ENCODE measurements around the gene PGA5. TPM values are rescaled to one million over a fixed set of nuclear protein-coding genes. Genes with fewer than 3 reads are reported as not detected.

PGA5 gene
- total RNA-seq, 1 donor, result not detected

- H3K27ac ChIP-seq (ENCODE audit: low read depth, low read length), result no peak overlapping the region
- peaks cover 9% of the 10 kb centered on the region for H3K27me3 ChIP-seq (ENCODE audit: insufficient read depth, low read length)
- H2AFZ ChIP-seq (ENCODE audit: low read length), result no peak overlapping the region
- H3K36me3 ChIP-seq (ENCODE audit: insufficient read depth, low read length), result peaks cover 20% of the 10 kb centered on the region
- H3K79me2 ChIP-seq (ENCODE audit: insufficient read depth, low read length), result no peaks in the 10 kb centered on the region
- H3K4me3 ChIP-seq (ENCODE audit: insufficient read depth, low read length), result peak overlapping the region; percentile 61
- H4K20me1 ChIP-seq (ENCODE audit: insufficient read depth, low read length), result peaks cover 2% of the 10 kb centered on the region
- H3K4me2 ChIP-seq (ENCODE audit: insufficient read depth, low read length), result peak overlapping the region; percentile 79
- no peak for TF ChIP-seq CTCF (IDR thresholded peaks at IDR 0.05; ENCODE audit: extremely low read depth, low read depth, low read length)
- H3K4me1 ChIP-seq (ENCODE audit: insufficient read depth, low read length), result peaks cover 3% of the 10 kb centered on the region
- peak; percentile 96 for DNase-seq (ENCODE audit: insufficient read length, low spot score, missing footprints)
- no peaks in the 10 kb centered on the region for H3K9me3 ChIP-seq (ENCODE audit: low read depth, low read length)
Measured at GRCh38 chr11:61281581-61282250, 40.7 kb downstream of the PGA5 start.

- peaks cover 2% of the 10 kb centered on the region for H4K20me1 ChIP-seq (ENCODE audit: insufficient read depth, low read length)
- peaks cover 3% of the 10 kb centered on the region for H3K4me1 ChIP-seq (ENCODE audit: insufficient read depth, low read length)
- no peaks in the 10 kb centered on the region for H3K79me2 ChIP-seq (ENCODE audit: insufficient read depth, low read length)
- no peak overlapping the region for H3K27ac ChIP-seq (ENCODE audit: low read depth, low read length)
- H3K4me3 ChIP-seq (ENCODE audit: insufficient read depth, low read length), result no peak overlapping the region
- no peak overlapping the region for H2AFZ ChIP-seq (ENCODE audit: low read length)
- peaks cover 20% of the 10 kb centered on the region for H3K36me3 ChIP-seq (ENCODE audit: insufficient read depth, low read length)
- H3K4me2 ChIP-seq (ENCODE audit: insufficient read depth, low read length), result no peak overlapping the region
- peaks cover 9% of the 10 kb centered on the region for H3K27me3 ChIP-seq (ENCODE audit: insufficient read depth, low read length)
- H3K9me3 ChIP-seq (ENCODE audit: low read depth, low read length), result no peaks in the 10 kb centered on the region
- DNase-seq (ENCODE audit: insufficient read length, low spot score, missing footprints), result no peak
- TF ChIP-seq CTCF (IDR thresholded peaks at IDR 0.05; ENCODE audit: extremely low read depth, low read depth, low read length), result no peak
Measured at GRCh38 chr11:61283613-61284012, 42.6 kb downstream of the PGA5 start.

- Histone ChIP-seq H3K36me3 (ENCODE audit: insufficient read depth, low read length) (peaks cover 17% of the 10 kb centered on the region), H3K79me2 (ENCODE audit: insufficient read depth, low read length) (no peaks in the 10 kb centered on the region), H4K20me1 (ENCODE audit: insufficient read depth, low read length) (no peaks in the 10 kb centered on the region), H3K27ac (ENCODE audit: low read depth, low read length) (no peak overlapping the region), H3K9me3 (ENCODE audit: low read depth, low read length) (no peaks in the 10 kb centered on the region), H2AFZ (ENCODE audit: low read length) (no peak overlapping the region), H3K4me2 (ENCODE audit: insufficient read depth, low read length) (no peak overlapping the region), H3K4me1 (ENCODE audit: insufficient read depth, low read length) (no peaks in the 10 kb centered on the region), H3K27me3 (ENCODE audit: insufficient read depth, low read length) (peaks cover 4% of the 10 kb centered on the region), H3K4me3 (ENCODE audit: insufficient read depth, low read length) (no peak overlapping the region)
- no peak for DNase-seq (ENCODE audit: insufficient read length, low spot score, missing footprints)
- no peak for TF ChIP-seq CTCF (IDR thresholded peaks at IDR 0.05; ENCODE audit: extremely low read depth, low read depth, low read length)
Measured at GRCh38 chr11:61287338-61287977, 46.5 kb downstream of the PGA5 start.

GRCh38 chr11:61290905-61291690 lies 50.1 kb downstream of the PGA5 start:
- no peak for TF ChIP-seq CTCF (IDR thresholded peaks at IDR 0.05; ENCODE audit: extremely low read depth, low read depth, low read length)
- H3K27ac ChIP-seq (ENCODE audit: low read depth, low read length), result no peak overlapping the region
- H3K27me3 ChIP-seq (ENCODE audit: insufficient read depth, low read length), result no peaks in the 10 kb centered on the region
- H3K36me3 ChIP-seq (ENCODE audit: insufficient read depth, low read length), result peaks cover under 1% of the 10 kb centered on the region
- no peak overlapping the region for H2AFZ ChIP-seq (ENCODE audit: low read length)
- no peak overlapping the region for H3K4me3 ChIP-seq (ENCODE audit: insufficient read depth, low read length)
- H4K20me1 ChIP-seq (ENCODE audit: insufficient read depth, low read length), result no peaks in the 10 kb centered on the region
- H3K79me2 ChIP-seq (ENCODE audit: insufficient read depth, low read length), result no peaks in the 10 kb centered on the region
- no peak overlapping the region for H3K4me2 ChIP-seq (ENCODE audit: insufficient read depth, low read length)
- no peaks in the 10 kb centered on the region for H3K9me3 ChIP-seq (ENCODE audit: low read depth, low read length)
- peaks cover 20% of the 10 kb centered on the region for H3K4me1 ChIP-seq (ENCODE audit: insufficient read depth, low read length)
- DNase-seq (ENCODE audit: insufficient read length, low spot score, missing footprints), result peak; percentile 77

All from osteoblast (primary cell).